Endothelial cell of umbilical vein (primary cell): ENCODE results near the gene PLA2G4F. TPM values are rescaled to one million over a fixed set of nuclear protein-coding genes. Genes with fewer than 3 reads are reported as not detected.

Experiments used
- BruUV-seq: library from RNA; stranded (reverse); fragments of 400-500 nt; replicated peaks from 2 replicates; lab custom pipeline; 2021; lab: Mats Ljungman, UMichigan
- CTCF ChIA-PET: fragments of 300-600, 350-600 bp; sonication (Branson Sonifier 250); formaldehyde crosslinking; loops from one replicate; lab custom pipeline; 2021; ENCODE audit warnings: antibody characterized with exemption, inconsistent platforms; lab: Charles Lee
- POLR2A ChIA-PET: fragments of 300-600, 350-600 bp; sonication (Branson Sonifier 250); formaldehyde crosslinking; loops from one replicate; lab custom pipeline; 2021; ENCODE audit warnings: antibody characterized with exemption, inconsistent platforms; lab: Charles Lee
- DNase-seq: peaks from one replicate; pipeline ENCODE4 v3.0.0-alpha.2; 2011; ENCODE audit warnings: low read depth, low spot score
- FAIRE-seq: peaks from 2 replicates; lab custom pipeline; 2011; peaks lifted over from hg19 to GRCh38; lab: Jason Lieb, UNC
- H2AFZ ChIP-seq: 2 replicates; pipeline ENCODE4 v1.6.0; 2012; ENCODE audit warnings: low read depth, low read length, control low read depth, inconsistent platforms
- H3K27ac ChIP-seq: 2 replicates; pipeline ENCODE4 v1.5.1; 2011; ENCODE audit warnings: low read depth, mild to moderate bottlenecking, control low read depth, low read length, moderate library complexity; ENCODE audit not compliant: insufficient read depth
- H3K27me3 ChIP-seq, 2 experiments: 2 replicates each; pipeline versions ENCODE4 v1.6.0 to v1.6.1; 2011; ENCODE audit warnings: low read length in 2 of 2, mixed read lengths in 1 of 2; ENCODE audit not compliant: control insufficient read depth in 2 of 2, insufficient read depth in 2 of 2
- H3K36me3 ChIP-seq, 2 experiments: 2 replicates in 1 of 2; 3 replicates in 1 of 2; pipeline ENCODE4 v1.5.1; 2011; ENCODE audit warnings: low read length in 2 of 2, mild to moderate bottlenecking in 1 of 2, moderate library complexity in 1 of 2; ENCODE audit not compliant: control insufficient read depth in 2 of 2, insufficient read depth in 2 of 2; ENCODE audit errors: extremely low read depth in 1 of 2
- H3K4me1 ChIP-seq: 3 replicates; pipeline ENCODE4 v1.5.1; 2011; ENCODE audit warnings: mild to moderate bottlenecking, low read length; ENCODE audit not compliant: control insufficient read depth, insufficient read depth; ENCODE audit errors: extremely low read depth
- H3K4me2 ChIP-seq: 2 replicates; pipeline ENCODE4 v1.6.1; 2011; ENCODE audit warnings: low read length, control low read depth, mixed read lengths; ENCODE audit not compliant: insufficient read depth
- H3K4me3 ChIP-seq, 3 experiments: fragments of 200-600 bp in 1 of 3; sonication (generic), shearing (Covaris generic) in 1 of 3; replicated peaks in 1 of 3; 2 replicates each; pipeline ENCODE4 v1.5.1; 2011 to 2016; ENCODE audit warnings: control low read depth in 3 of 3, low read length in 3 of 3, mild to moderate bottlenecking in 2 of 3, inconsistent platforms in 1 of 3, low read depth in 1 of 3, moderate library complexity in 1 of 3; ENCODE audit not compliant: insufficient read depth in 1 of 3
- H3K79me2 ChIP-seq: 2 replicates; pipeline ENCODE4 v1.6.0; 2012; ENCODE audit warnings: low read length, inconsistent platforms; ENCODE audit not compliant: control insufficient read depth, insufficient read depth
- H3K9ac ChIP-seq: replicated peaks from 2 replicates; pipeline ENCODE3; 2011; ENCODE audit warnings: low read length, control low read depth; ENCODE audit not compliant: insufficient read depth; ENCODE audit errors: extremely low read depth
- H3K9me1 ChIP-seq: replicated peaks from 3 replicates; pipeline ENCODE4 v1.6.0; 2011; ENCODE audit warnings: mild to moderate bottlenecking, low read length; ENCODE audit not compliant: control insufficient read depth, insufficient read depth; ENCODE audit errors: extremely low read depth
- H3K9me3 ChIP-seq: replicated peaks from 2 replicates; pipeline ENCODE4 v1.5.1; 2012; ENCODE audit warnings: low read length, inconsistent platforms; ENCODE audit not compliant: control insufficient read depth, insufficient read depth
- H4K20me1 ChIP-seq: replicated peaks from 2 replicates; pipeline ENCODE3; 2011; ENCODE audit warnings: mild to moderate bottlenecking, low read length; ENCODE audit not compliant: control insufficient read depth, insufficient read depth; ENCODE audit errors: extremely low read depth
- CTCF ChIP-seq, 2 donors: IDR thresholded peaks; 1 replicate in 1 of 2; 2 replicates in 1 of 2; pipeline ENCODE4 v1.5.1; 2011; ENCODE audit warnings: low read length in 2 of 2, mild to moderate bottlenecking in 2 of 2, moderate library complexity in 2 of 2, control low read depth in 1 of 2, inconsistent platforms in 1 of 2, low read depth in 1 of 2; ENCODE audit not compliant: insufficient read depth in 1 of 2; ENCODE audit errors: extremely low read depth in 1 of 2
- EZH2 ChIP-seq: IDR thresholded peaks from 2 replicates; pipeline ENCODE4 v1.6.1; 2012; ENCODE audit warnings: borderline replicate concordance, low read depth, mild to moderate bottlenecking, moderate library complexity, low read length, inconsistent platforms; ENCODE audit not compliant: severe bottlenecking
- FOS ChIP-seq: IDR thresholded peaks from 2 replicates; pipeline ENCODE4 v1.6.1; 2011; ENCODE audit warnings: mild to moderate bottlenecking, low read length, moderate library complexity, borderline replicate concordance; ENCODE audit not compliant: insufficient read depth
- GATA2 ChIP-seq: IDR thresholded peaks from 2 replicates; pipeline ENCODE4 v1.7.0; 2011; ENCODE audit warnings: low read depth, mild to moderate bottlenecking, moderate library complexity, mixed read lengths, low read length; ENCODE audit not compliant: insufficient read length, insufficient read depth
- JUN ChIP-seq: IDR thresholded peaks from 2 replicates; pipeline ENCODE4 v1.6.1; 2011; ENCODE audit warnings: borderline replicate concordance, low read depth; ENCODE audit not compliant: insufficient read length, insufficient read depth
- MAX ChIP-seq: IDR thresholded peaks from 2 replicates; pipeline ENCODE4 v1.6.1; 2011; ENCODE audit not compliant: insufficient read depth, insufficient read length
- MYC ChIP-seq: IDR thresholded peaks from one replicate; pipeline ENCODE4 v1.6.1; 2011; ENCODE audit warnings: mild to moderate bottlenecking, low read depth, low read length
- POLR2A ChIP-seq: IDR thresholded peaks from 2 replicates; pipeline ENCODE4 v1.6.1; 2012; ENCODE audit warnings: low read depth, mild to moderate bottlenecking, control low read depth, low read length
- POLR2AphosphoS5 ChIP-seq: IDR thresholded peaks from 2 replicates; pipeline ENCODE4 v1.6.1; 2012; ENCODE audit warnings: low read depth, mild to moderate bottlenecking, control low read depth, low read length, moderate library complexity; ENCODE audit not compliant: insufficient read depth
- dilution Hi-C: fragments of 300-500 bp; cut with MboI; formaldehyde crosslinking; loops from one replicate; pipeline ENCODE4 v1.15.0; 2019; ENCODE audit warnings: low sequenced_read_pairs; ENCODE audit not compliant: extremely low pct_ligation_motif_present
- intact Hi-C: fragments of 100-400 bp; cut with micrococcal nuclease; formaldehyde crosslinking; loops from one replicate; pipeline ENCODE4 v1.10.0; 2022
- polyA plus RNA-seq, 4 experiments: library from polyadenylated mRNA; depleted of rRNA in 3 of 4; stranded (reverse) in 3 of 4; unstranded in 1 of 4; fragments of >200 nt; gene quantifications; 2 replicates each; pipeline versions ENCODE4 v1.2.1 to v1.2.3, GENCODE V29; 2011 to 2012; ENCODE audit warnings: missing spikeins in 1 of 4
- total RNA-seq: library from RNA; stranded (reverse); gene quantifications from 2 replicates; pipeline ENCODE4 v1.2.3, GENCODE V29; 2021

Gene PLA2G4F
- total and polyA plus RNA-seq, 2 donors (not counting 3 experiments of a cell fraction or from before 2014, with no cell fraction given): not detected

- no peaks in the 10 kb centered on the region for H3K4me1 ChIP-seq
- ChIA-PET POLR2A (no interaction called here), CTCF (interaction anchor here (0.7 to 1.8 kb wide), 5 partner anchors 14 to 232 kb away, joined by 3 to 5 read pairs (median 4); no protein-coding TSS in a partner anchor)
- H3K79me2 ChIP-seq: no peaks in the 10 kb centered on the region
- H3K4me2 ChIP-seq: no peak overlapping the region
- no peaks in the 10 kb centered on the region for H3K9me3 ChIP-seq
- H3K9me1 ChIP-seq: no peaks in the 10 kb centered on the region
- DNase-seq: no peak
- H3K36me3 ChIP-seq: no peaks in the 10 kb centered on the region
- no TSS peak for BruUV-seq
- no peak for FAIRE-seq
- no peak overlapping the region for H3K9ac ChIP-seq
- no peak overlapping the region for H2AFZ ChIP-seq
- H3K27me3 ChIP-seq: no peaks in the 10 kb centered on the region
- intact Hi-C loops (no loop called here), dilution Hi-C loops (no loop called here)
- H4K20me1 ChIP-seq: no peaks in the 10 kb centered on the region
- no peak for TF ChIP-seq MAX
- no peak for TF ChIP-seq FOS
- no peak for TF ChIP-seq POLR2A
- no peak for TF ChIP-seq CTCF (IDR thresholded peaks at IDR 0.05; ENCODE audit: extremely low read depth in 1 of 2, insufficient read depth in 1 of 2, low read depth in 1 of 2, low read length in 2 of 2)
- TF ChIP-seq EZH2: no peak
- TF ChIP-seq MYC: no peak
- TF ChIP-seq POLR2AphosphoS5: no peak
- TF ChIP-seq JUN: no peak
- no peak for TF ChIP-seq GATA2
- H3K27ac ChIP-seq: no peak overlapping the region
- no peak overlapping the region for H3K4me3 ChIP-seq
Observed at GRCh38 chr15:42152921-42153698, 3.3 kb downstream of the PLA2G4F start.
